ENCODE data around the gene GAPDHS. TPM values are rescaled to one million over a fixed set of nuclear protein-coding genes. Genes with fewer than 3 reads are reported as not detected.

The GAPDHS gene
- total and polyA plus RNA-seq, 2 of the 13 experiments (the other 11 are each of a cell fraction or from before 2014, with no cell fraction given): not detected

DNA sequence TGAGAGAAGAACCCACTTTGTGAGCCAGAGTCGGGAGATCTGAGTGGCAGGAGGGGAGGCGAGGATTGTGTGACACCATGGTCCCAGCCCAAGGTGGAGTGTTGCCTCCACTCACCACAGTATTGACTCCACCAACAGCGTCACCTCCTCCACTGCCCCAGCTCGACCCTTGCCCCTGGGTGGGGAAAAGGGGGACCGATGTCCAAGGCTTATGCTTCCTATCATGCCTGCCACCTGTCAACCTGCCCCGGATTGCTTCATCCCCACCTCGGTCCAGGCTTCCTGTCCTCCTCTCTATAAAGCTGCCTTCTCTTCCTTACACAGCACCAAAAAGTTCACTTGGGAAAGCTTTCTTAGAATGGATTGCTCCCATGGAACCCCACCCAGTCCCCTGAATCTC lies 27.2 kb upstream of the GAPDHS start (continued):
- TF ChIP-seq, protein P1, sequence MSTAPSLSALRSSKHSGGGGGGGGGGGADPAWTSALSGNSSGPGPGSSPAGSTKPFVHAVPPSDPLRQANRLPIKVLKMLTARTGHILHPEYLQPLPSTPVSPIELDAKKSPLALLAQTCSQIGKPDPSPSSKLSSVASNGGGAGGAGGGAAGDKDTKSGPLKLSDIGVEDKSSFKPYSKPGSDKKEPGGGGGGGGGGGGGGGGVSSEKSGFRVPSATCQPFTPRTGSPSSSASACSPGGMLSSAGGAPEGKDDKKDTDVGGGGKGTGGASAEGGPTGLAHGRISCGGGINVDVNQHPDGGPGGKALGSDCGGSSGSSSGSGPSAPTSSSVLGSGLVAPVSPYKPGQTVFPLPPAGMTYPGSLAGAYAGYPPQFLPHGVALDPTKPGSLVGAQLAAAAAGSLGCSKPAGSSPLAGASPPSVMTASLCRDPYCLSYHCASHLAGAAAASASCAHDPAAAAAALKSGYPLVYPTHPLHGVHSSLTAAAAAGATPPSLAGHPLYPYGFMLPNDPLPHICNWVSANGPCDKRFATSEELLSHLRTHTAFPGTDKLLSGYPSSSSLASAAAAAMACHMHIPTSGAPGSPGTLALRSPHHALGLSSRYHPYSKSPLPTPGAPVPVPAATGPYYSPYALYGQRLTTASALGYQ (CRISPR knock-in tag; IDR thresholded peaks at IDR 0.05): no peak
- TF ChIP-seq, protein P2, sequence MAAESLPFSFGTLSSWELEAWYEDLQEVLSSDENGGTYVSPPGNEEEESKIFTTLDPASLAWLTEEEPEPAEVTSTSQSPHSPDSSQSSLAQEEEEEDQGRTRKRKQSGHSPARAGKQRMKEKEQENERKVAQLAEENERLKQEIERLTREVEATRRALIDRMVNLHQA (CRISPR knock-in tag; IDR thresholded peaks at IDR 0.05): no peak
- TF ChIP-seq ZNF773 (CRISPR knock-in tag; IDR thresholded peaks at IDR 0.05; ENCODE audit: borderline replicate concordance) (no peak), TEAD3 (CRISPR knock-in tag; optimal IDR thresholded peaks at IDR 0.05; ENCODE audit: borderline replicate concordance) (no peak), MAZ (IDR thresholded peaks at IDR 0.05; ENCODE audit: borderline replicate concordance, low read depth, low read length) (no peak), MAZ (CRISPR knock-in tag; IDR thresholded peaks at IDR 0.05; ENCODE audit: low read depth) (no peak)
- TF ChIP-seq, protein P3, sequence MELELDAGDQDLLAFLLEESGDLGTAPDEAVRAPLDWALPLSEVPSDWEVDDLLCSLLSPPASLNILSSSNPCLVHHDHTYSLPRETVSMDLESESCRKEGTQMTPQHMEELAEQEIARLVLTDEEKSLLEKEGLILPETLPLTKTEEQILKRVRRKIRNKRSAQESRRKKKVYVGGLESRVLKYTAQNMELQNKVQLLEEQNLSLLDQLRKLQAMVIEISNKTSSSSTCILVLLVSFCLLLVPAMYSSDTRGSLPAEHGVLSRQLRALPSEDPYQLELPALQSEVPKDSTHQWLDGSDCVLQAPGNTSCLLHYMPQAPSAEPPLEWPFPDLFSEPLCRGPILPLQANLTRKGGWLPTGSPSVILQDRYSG (CRISPR knock-in tag; IDR thresholded peaks at IDR 0.05): no peak
- TF ChIP-seq, protein P4, sequence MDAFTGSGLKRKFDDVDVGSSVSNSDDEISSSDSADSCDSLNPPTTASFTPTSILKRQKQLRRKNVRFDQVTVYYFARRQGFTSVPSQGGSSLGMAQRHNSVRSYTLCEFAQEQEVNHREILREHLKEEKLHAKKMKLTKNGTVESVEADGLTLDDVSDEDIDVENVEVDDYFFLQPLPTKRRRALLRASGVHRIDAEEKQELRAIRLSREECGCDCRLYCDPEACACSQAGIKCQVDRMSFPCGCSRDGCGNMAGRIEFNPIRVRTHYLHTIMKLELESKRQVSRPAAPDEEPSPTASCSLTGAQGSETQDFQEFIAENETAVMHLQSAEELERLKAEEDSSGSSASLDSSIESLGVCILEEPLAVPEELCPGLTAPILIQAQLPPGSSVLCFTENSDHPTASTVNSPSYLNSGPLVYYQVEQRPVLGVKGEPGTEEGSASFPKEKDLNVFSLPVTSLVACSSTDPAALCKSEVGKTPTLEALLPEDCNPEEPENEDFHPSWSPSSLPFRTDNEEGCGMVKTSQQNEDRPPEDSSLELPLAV (CRISPR knock-in tag; conservative IDR thresholded peaks at IDR 0.05; ENCODE audit: low read depth): no peak
- TF ChIP-seq, protein P5, sequence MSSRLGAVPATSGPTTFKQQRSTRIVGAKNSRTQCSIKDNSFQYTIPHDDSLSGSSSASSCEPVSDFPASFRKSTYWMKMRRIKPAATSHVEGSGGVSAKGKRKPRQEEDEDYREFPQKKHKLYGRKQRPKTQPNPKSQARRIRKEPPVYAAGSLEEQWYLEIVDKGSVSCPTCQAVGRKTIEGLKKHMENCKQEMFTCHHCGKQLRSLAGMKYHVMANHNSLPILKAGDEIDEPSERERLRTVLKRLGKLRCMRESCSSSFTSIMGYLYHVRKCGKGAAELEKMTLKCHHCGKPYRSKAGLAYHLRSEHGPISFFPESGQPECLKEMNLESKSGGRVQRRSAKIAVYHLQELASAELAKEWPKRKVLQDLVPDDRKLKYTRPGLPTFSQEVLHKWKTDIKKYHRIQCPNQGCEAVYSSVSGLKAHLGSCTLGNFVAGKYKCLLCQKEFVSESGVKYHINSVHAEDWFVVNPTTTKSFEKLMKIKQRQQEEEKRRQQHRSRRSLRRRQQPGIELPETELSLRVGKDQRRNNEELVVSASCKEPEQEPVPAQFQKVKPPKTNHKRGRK (CRISPR knock-in tag; IDR thresholded peaks at IDR 0.05): no peak
